ACC112 (cell line): ENCODE data around the gene KIF21A.
"Not testable (repeated sequence)": the region's sequence is repeated elsewhere in the genome, so short reads cannot be mapped to it uniquely, and the experiment has no call there.

ENCODE experiments used
- H2AFZ ChIP-seq: fragments of 200-600 bp; sonication (generic); one replicate; pipeline ENCODE4 v1.6.0; 2017; ENCODE audit warnings: antibody characterized with exemption, low read length; ENCODE audit not compliant: unreplicated experiment
- H3K27ac ChIP-seq: fragments of 200-600 bp; sonication (generic); 2 replicates; pipeline ENCODE4 v1.5.1; 2014; ENCODE audit warnings: low read depth, mild to moderate bottlenecking, antibody characterized with exemption, low read length, moderate library complexity
- H3K27me3 ChIP-seq: fragments of 200-600 bp; sonication (generic); 2 replicates; pipeline ENCODE4 v1.6.1; 2014; ENCODE audit warnings: mild to moderate bottlenecking, antibody characterized with exemption, low read length, moderate library complexity, mixed read lengths; ENCODE audit not compliant: insufficient read depth
- H3K36me3 ChIP-seq: fragments of 200-600 bp; sonication (generic); 2 replicates; pipeline ENCODE4 v1.6.1; 2016; ENCODE audit warnings: mild to moderate bottlenecking, antibody characterized with exemption, low read length, moderate library complexity, mixed read lengths; ENCODE audit not compliant: insufficient read depth
- H3K4me1 ChIP-seq: fragments of 200-600 bp; sonication (generic); one replicate; pipeline ENCODE4 v1.6.1; 2016; ENCODE audit warnings: low read length, mixed read lengths; ENCODE audit not compliant: insufficient read depth, unreplicated experiment, control insufficient read depth
- H3K4me3 ChIP-seq: fragments of 200-600 bp; sonication (generic); 2 replicates; pipeline ENCODE4 v1.5.1; 2014; ENCODE audit warnings: mild to moderate bottlenecking, low read depth, low read length
- H3K79me2 ChIP-seq: fragments of 200-600 bp; sonication (generic); one replicate; pipeline ENCODE4 v1.6.0; 2016; ENCODE audit warnings: low read length; ENCODE audit not compliant: control insufficient read depth, unreplicated experiment, insufficient read depth

The KIF21A gene

GRCh38 chr12:39319180-39319579 lies 123.7 kb downstream of the KIF21A start:
- Histone ChIP-seq H2AFZ (no peak overlapping the region), H3K4me1 (no peaks in the 10 kb centered on the region), H3K4me3 (no peak overlapping the region), H3K27ac (no peak overlapping the region), H3K27me3 (no peaks in the 10 kb centered on the region), H3K36me3 (no peaks in the 10 kb centered on the region), H3K79me2 (no peaks in the 10 kb centered on the region)

DNA sequence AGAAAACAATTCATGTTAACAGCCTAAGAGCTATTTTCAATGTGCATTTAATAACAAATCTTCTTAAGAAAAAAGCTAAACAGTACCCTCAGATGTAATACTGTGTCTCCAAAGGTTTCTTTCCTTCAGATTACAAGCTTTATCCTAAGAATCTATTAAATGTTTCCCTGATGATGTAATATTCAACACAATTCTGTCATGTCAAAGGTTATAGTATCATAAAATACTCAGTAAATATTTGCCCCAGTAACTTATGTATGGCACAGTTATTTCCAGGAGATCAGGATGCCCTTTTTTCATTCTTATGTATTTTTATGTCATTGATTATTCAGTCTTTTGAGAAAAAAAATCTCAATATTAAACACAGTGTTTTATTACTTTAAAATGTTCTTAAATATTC lies 128.4 kb downstream of the KIF21A start:
- Histone ChIP-seq H3K27ac (no peak overlapping the region), H3K27me3 (no peaks in the 10 kb centered on the region), H3K79me2 (no peaks in the 10 kb centered on the region), H2AFZ (no peak overlapping the region), H3K36me3 (no peaks in the 10 kb centered on the region), H3K4me3 (no peak overlapping the region), H3K4me1 (no peaks in the 10 kb centered on the region)

DNA sequence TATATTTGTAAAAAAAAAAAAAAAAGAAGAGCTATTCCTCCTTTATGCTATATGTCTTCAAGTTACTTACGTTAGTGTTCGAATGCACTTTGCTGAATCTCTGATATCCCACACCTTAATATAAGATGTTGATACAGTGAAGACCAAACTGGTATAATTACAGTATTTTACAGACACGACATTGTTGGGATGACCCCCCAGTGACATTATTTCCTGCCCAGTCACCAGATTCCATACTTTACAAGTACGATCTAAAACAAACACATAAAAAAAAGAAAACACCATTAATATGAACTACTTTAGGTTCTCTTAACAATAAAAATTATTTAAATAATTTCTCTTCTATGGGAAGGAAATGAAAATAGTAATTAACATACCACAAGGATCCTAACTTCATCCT lies 133.4 kb downstream of the KIF21A start:
- peaks cover 4% of the 10 kb centered on the region for H3K36me3 ChIP-seq
- no peak overlapping the region for H3K27ac ChIP-seq
- H3K4me3 ChIP-seq = no peak overlapping the region
- H3K27me3 ChIP-seq = no peaks in the 10 kb centered on the region
- no peaks in the 10 kb centered on the region for H3K79me2 ChIP-seq
- H2AFZ ChIP-seq = no peak overlapping the region
- H3K4me1 ChIP-seq = no peaks in the 10 kb centered on the region

GRCh38 chr12:39301422-39301821 lies 141.5 kb downstream of the KIF21A start:
- Histone ChIP-seq H3K79me2 (no peaks in the 10 kb centered on the region), H3K27me3 (no peaks in the 10 kb centered on the region), H3K27ac (no peak overlapping the region), H3K36me3 (peaks cover 3% of the 10 kb centered on the region), H3K4me1 (peaks cover 6% of the 10 kb centered on the region), H3K4me3 (no peak overlapping the region), H2AFZ (no peak overlapping the region)

DNA sequence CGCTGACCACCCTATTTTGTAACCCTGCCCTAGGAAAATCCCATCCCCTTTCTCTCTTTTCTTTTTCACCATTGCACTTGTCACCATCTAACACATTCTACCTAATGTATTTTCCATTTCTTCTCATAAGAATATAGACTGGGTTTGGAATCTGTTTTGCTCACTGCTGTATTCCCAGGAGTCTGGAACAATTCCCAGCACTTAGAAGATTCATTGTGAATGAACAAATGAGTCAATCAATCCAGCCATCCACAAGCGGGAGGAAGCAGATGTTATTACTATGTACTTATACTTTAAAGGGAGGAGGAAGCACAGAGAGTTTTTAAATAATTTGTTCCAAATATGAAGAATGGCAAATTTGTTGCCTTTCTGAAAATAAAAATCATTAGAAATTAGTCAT lies 142.1 kb downstream of the KIF21A start:
- no peak overlapping the region for H3K27ac ChIP-seq
- H3K4me1 ChIP-seq = peaks cover 6% of the 10 kb centered on the region
- no peak overlapping the region for H3K4me3 ChIP-seq
- H3K79me2 ChIP-seq = no peaks in the 10 kb centered on the region
- H2AFZ ChIP-seq = no peak overlapping the region
- peaks cover 3% of the 10 kb centered on the region for H3K36me3 ChIP-seq
- no peaks in the 10 kb centered on the region for H3K27me3 ChIP-seq

GRCh38 chr12:39297891-39298290 lies 145.0 kb downstream of the KIF21A start:
- H3K27me3 ChIP-seq = no peaks in the 10 kb centered on the region
- H2AFZ ChIP-seq = no peak overlapping the region
- H3K79me2 ChIP-seq = no peaks in the 10 kb centered on the region
- no peak overlapping the region for H3K4me3 ChIP-seq
- H3K36me3 ChIP-seq = peaks cover 3% of the 10 kb centered on the region; the same call in 1 of the 2 replicates
- no peak overlapping the region for H3K27ac ChIP-seq
- H3K4me1 ChIP-seq = peaks cover 6% of the 10 kb centered on the region

DNA sequence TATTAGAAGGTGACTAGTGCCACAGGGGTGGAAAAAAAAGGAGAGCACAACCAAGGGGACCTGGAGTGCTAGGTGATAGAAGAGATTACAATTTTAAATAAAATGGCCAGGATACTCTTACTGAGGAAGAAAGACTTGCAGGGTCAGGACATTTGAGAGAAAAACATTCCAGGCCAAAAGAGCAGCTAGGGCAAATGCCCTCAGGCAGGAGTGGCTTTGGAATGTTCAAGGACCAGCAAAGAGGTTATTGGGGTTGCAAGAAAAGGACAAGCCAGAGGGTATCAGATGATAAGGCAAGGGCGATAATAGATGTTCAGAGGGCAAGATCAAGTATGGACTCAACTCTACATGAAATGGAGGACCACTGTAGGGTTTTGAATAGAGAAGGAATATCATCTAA lies 146.4 kb downstream of the KIF21A start:
- Histone ChIP-seq H3K36me3 (peaks cover 3% of the 10 kb centered on the region; the same call in 1 of the 2 replicates), H3K27me3 (no peaks in the 10 kb centered on the region), H3K4me1 (peaks cover 6% of the 10 kb centered on the region), H2AFZ (no peak overlapping the region), H3K27ac (no peak overlapping the region), H3K4me3 (no peak overlapping the region), H3K79me2 (no peaks in the 10 kb centered on the region)

GRCh38 chr12:39295593-39295992 lies 147.3 kb downstream of the KIF21A start:
- not testable (repeated sequence) for H3K36me3 ChIP-seq, H3K4me1 ChIP-seq

DNA sequence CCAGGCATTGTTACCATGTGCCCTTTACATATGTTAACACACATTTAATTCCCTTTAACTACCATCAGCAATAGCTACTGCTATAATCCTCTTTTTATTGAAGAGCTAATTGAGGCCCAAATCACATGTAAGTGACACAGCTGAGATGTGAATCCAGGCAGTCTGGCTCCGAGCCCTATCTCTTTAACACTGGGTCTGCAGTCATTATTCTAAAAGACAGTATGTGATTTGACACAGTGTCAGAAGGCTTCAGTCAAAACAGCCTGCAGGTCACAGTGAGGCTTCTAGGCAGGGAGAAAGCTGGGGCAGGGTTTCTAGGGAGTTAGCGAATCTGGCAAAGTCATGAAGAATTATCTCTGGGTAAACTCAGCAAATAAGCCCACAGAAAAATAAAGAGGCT lies 148.2 kb downstream of the KIF21A start:
- H3K27ac ChIP-seq = no peak overlapping the region
- H2AFZ ChIP-seq = no peak overlapping the region
- H3K27me3 ChIP-seq = no peaks in the 10 kb centered on the region
- peaks cover 3% of the 10 kb centered on the region; the same call in 1 of the 2 replicates for H3K36me3 ChIP-seq
- H3K4me1 ChIP-seq = no peaks in the 10 kb centered on the region
- H3K4me3 ChIP-seq = no peak overlapping the region
- no peaks in the 10 kb centered on the region for H3K79me2 ChIP-seq

More at GRCh38 chr12:39295593-39295992, 147.3 kb downstream of the KIF21A start:
- H3K4me3 ChIP-seq, H3K79me2 ChIP-seq, H3K27ac ChIP-seq, H2AFZ ChIP-seq, H3K27me3 ChIP-seq: not testable (repeated sequence)

DNA sequence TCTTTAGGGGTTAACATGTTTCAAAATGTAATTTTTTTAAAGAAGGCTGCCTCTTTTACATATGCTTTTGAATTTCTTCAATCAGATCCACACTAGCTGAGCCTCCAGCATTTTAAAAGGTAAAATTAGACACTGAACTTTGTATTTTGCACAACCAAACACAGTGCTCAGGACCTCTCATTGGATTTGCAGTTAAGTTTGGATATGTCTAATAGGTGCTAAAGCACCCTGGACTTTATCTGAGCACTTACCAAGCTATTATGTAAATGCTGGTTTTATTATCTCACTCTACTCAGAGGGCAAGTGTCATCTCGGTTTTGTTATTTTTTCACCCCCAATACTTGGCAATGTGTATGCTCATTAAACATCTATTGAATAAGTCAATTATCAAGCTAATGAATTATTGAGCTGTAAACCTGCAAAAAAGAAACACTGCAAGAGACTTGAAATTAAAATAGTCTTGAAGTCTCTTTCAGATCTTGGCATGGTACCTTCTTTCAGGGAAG lies 150.7 kb downstream of the KIF21A start:
- H3K27ac ChIP-seq = no peak overlapping the region
- H3K4me1 ChIP-seq = no peaks in the 10 kb centered on the region
- no peaks in the 10 kb centered on the region for H3K27me3 ChIP-seq
- peaks cover 3% of the 10 kb centered on the region; the same call in 1 of the 2 replicates for H3K36me3 ChIP-seq
- no peak overlapping the region for H2AFZ ChIP-seq
- H3K4me3 ChIP-seq = no peak overlapping the region
- no peaks in the 10 kb centered on the region for H3K79me2 ChIP-seq

GRCh38 chr12:39287817-39288216 lies 155.1 kb downstream of the KIF21A start:
- Histone ChIP-seq H3K79me2 (no peaks in the 10 kb centered on the region), H3K4me1 (no peaks in the 10 kb centered on the region), H3K27ac (no peak overlapping the region), H3K4me3 (no peak overlapping the region), H3K27me3 (peaks cover 19% of the 10 kb centered on the region), H2AFZ (no peak overlapping the region), H3K36me3 (no peaks in the 10 kb centered on the region)
